A549 (cell line): ENCODE measurements around the gene TRDN. TPM values are rescaled to one million over a fixed set of nuclear protein-coding genes. Genes with fewer than 3 reads are reported as not detected.
"Not testable (repeated sequence)": the region's sequence is repeated elsewhere in the genome, so short reads cannot be mapped to it uniquely, and the experiment has no call there.

Experiments used
- ATAC-seq, 2 experiments: fragments of 200-7000 bp in 1 of 2; fragments of >200 bp in 1 of 2; cut with Nextera tagmentation in 1 of 2; cut with Tn5 transposase in 1 of 2; 3 replicates each; pipeline versions ENCODE4 v1.8.0 to v1.9.1; 2018 to 2020; ENCODE audit warnings: mild to moderate bottlenecking in 1 of 2, moderate library complexity in 1 of 2
- CTCF ChIA-PET: fragments of 300-600 bp; sonication (Branson Sonifier 250); formaldehyde crosslinking; extraction: SDS; loops from one replicate; lab custom pipeline; 2021; ENCODE audit warnings: antibody characterized with exemption, inconsistent platforms; lab: Yijun Ruan, JAX
- POLR2A ChIA-PET: fragments of 350-600 bp; formaldehyde crosslinking; extraction: SDS; loops from one replicate; lab custom pipeline; 2021; ENCODE audit warnings: antibody characterized with exemption, inconsistent platforms; lab: Yijun Ruan, JAX
- DNase-seq, 2 experiments: peaks; one replicate each; pipeline versions ENCODE4 v3.0.0 to v3.0.0-alpha.2; 2011 to 2016; ENCODE audit warnings: low read depth in 1 of 2, low spot score in 1 of 2
- FAIRE-seq: peaks from 2 replicates; lab custom pipeline; 2011; peaks lifted over from hg19 to GRCh38; lab: Jason Lieb, UNC
- H3K27ac ChIP-seq, 2 experiments: fragments of >200 bp; sonication (Bioruptor Twin); formaldehyde crosslinking; 3 replicates each; pipeline ENCODE4 v1.5.1; 2016 to 2017
- H3K4me1 ChIP-seq: fragments of >200 bp; sonication (Bioruptor Twin); formaldehyde crosslinking; 3 replicates; pipeline ENCODE4 v1.6.1; 2016
- H3K4me2 ChIP-seq: fragments of >200 bp; sonication (Bioruptor Twin); formaldehyde crosslinking; 3 replicates; pipeline ENCODE4 v1.6.1; 2016
- H3K4me3 ChIP-seq: fragments of >200 bp; sonication (Bioruptor Twin); formaldehyde crosslinking; 3 replicates; pipeline ENCODE4 v1.5.1; 2016
- H3K9me3 ChIP-seq: fragments of >200 bp; sonication (Bioruptor Twin); formaldehyde crosslinking; 3 replicates; pipeline ENCODE4 v1.6.1; 2016
- EHF ChIP-seq: fragments of 250-450 bp; sonication (Bioruptor Pico); IDR thresholded peaks from 2 replicates; pipeline ENCODE4 v1.5.0; 2020; ENCODE audit warnings: mild to moderate bottlenecking
- ESRRA ChIP-seq: fragments of 150-350 bp; IDR thresholded peaks from 2 replicates; pipeline ENCODE4 v1.6.1; 2014; ENCODE audit warnings: mild to moderate bottlenecking, low read length, borderline replicate concordance
- FOSL2 ChIP-seq, 2 experiments: fragments of 450-650 bp in 1 of 2; fragments of >200 bp in 1 of 2; sonication (Bioruptor Twin) in 1 of 2; formaldehyde crosslinking; IDR thresholded peaks; 2 replicates each; pipeline versions ENCODE4 v1.5.0 to v1.6.1; 2016 to 2020; ENCODE audit warnings: mild to moderate bottlenecking in 1 of 2, moderate library complexity in 1 of 2
- GATA3 ChIP-seq: IDR thresholded peaks from 2 replicates; pipeline ENCODE4 v1.6.1; 2012; ENCODE audit warnings: borderline replicate concordance
- HOXB5 ChIP-seq: fragments of 250-450 bp; sonication (Bioruptor Pico); IDR thresholded peaks from 2 replicates; pipeline ENCODE4 v1.5.0; 2020; ENCODE audit warnings: mild to moderate bottlenecking, moderate library complexity
- JUNB ChIP-seq: fragments of >200 bp; sonication (Bioruptor Twin); formaldehyde crosslinking; IDR thresholded peaks from 2 replicates; pipeline ENCODE4 v1.6.1; 2016
- MAFK ChIP-seq: fragments of 450-650 bp; IDR thresholded peaks from 2 replicates; pipeline ENCODE4 v1.6.1; 2014; ENCODE audit not compliant: partially characterized antibody
- PHF8 ChIP-seq: fragments of 200-600 bp; sonication (generic); IDR thresholded peaks from 2 replicates; pipeline ENCODE4 v1.6.1; 2016; ENCODE audit warnings: low read depth, mild to moderate bottlenecking, antibody characterized with exemption, moderate library complexity, borderline replicate concordance
- RAD21 ChIP-seq, 2 experiments: fragments of >200 bp in 1 of 2; sonication (Bioruptor Twin) in 1 of 2; formaldehyde crosslinking in 1 of 2; IDR thresholded peaks in 1 of 2; conservative IDR thresholded peaks in 1 of 2; 2 replicates in 1 of 2; 3 replicates in 1 of 2; pipeline ENCODE4 v1.6.1; 2012 to 2018; ENCODE audit warnings: inconsistent platforms in 1 of 2
- RARB ChIP-seq: fragments of 250-450 bp; sonication (Bioruptor Pico); IDR thresholded peaks from 2 replicates; pipeline ENCODE4 v1.8.0; 2021; ENCODE audit warnings: mild to moderate bottlenecking, moderate library complexity
- RNF2 ChIP-seq: fragments of 200-600 bp; sonication (generic); IDR thresholded peaks from 2 replicates; pipeline ENCODE4 v1.6.1; 2016; ENCODE audit warnings: low read depth, mild to moderate bottlenecking, antibody characterized with exemption, moderate library complexity, borderline replicate concordance
- SMC3 ChIP-seq: fragments of >200 bp; sonication (Bioruptor Twin); formaldehyde crosslinking; IDR thresholded peaks from 3 replicates; pipeline ENCODE4 v1.6.1; 2018; ENCODE audit warnings: inconsistent platforms
- TP53 ChIP-seq: fragments of 250-450 bp; sonication (Bioruptor Pico); IDR thresholded peaks from 2 replicates; pipeline ENCODE4 v1.5.0; 2021; ENCODE audit warnings: mild to moderate bottlenecking, moderate library complexity
- WGBS: methylation state at CpG from one replicate; pipeline ENCODE4 v1.1.6; 2017; ENCODE audit errors: missing lambda C conversion rate; 5-methylcytosine and 5-hydroxymethylcytosine counted together
- polyA plus RNA-seq, 4 experiments: library from polyadenylated mRNA; depleted of rRNA in 3 of 4; stranded (reverse); fragments of >200 nt; fragmentation: RNase III in 1 of 4; extraction: RNeasy Plus Mini Kit Qiagen cat#74134 plus additional on column Dnase treatment in 1 of 4; gene quantifications; 2 replicates in 3 of 4; 3 replicates in 1 of 4; pipeline ENCODE4 v1.2.3, GENCODE V29; 2011 to 2017
- TF ChIP-seq, protein P1 (sequence below): fragments of >200 bp; sonication (Bioruptor Twin); formaldehyde crosslinking; IDR thresholded peaks from 3 replicates; pipeline ENCODE4 v1.6.1; 2016
- TF ChIP-seq, protein P2 (sequence below): fragments of >200 bp; sonication (Bioruptor Twin); formaldehyde crosslinking; IDR thresholded peaks from 3 replicates; pipeline ENCODE4 v1.5.1; 2016
- TF ChIP-seq, protein P3 (sequence below): IDR thresholded peaks from 2 replicates; pipeline ENCODE4 v1.6.1; 2012

The TRDN gene
- polyA plus RNA-seq, 2 of the 4 experiments (the other 2 are of a cell fraction), result not detected

DNA sequence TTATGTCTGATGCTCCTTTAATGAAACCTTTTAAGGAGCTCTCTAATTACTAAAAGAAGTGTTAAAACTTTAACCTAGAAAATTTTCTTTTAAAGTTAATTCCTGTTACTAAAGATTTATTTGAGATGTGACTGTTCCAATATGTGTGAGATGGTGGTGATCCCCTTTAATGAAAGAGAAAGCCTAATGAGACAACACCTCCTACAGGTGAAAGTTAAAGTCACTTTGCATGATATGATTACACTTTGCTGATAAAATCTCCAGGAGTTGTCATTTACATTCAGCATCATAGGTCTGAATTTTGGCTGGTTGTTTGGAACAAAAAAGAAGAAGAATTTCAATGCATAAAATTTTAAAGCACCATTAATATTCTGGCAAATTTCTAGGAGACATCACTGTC is 307.4 kb downstream of the TRDN start:
- Histone ChIP-seq H3K4me3 (no peak overlapping the region), H3K9me3 (no peaks in the 10 kb centered on the region), H3K4me1 (no peaks in the 10 kb centered on the region), H3K27ac (no peak overlapping the region), H3K4me2 (no peak overlapping the region)
- no peak for FAIRE-seq
- ChIA-PET POLR2A (no interaction called here), CTCF (no interaction called here)
- TF ChIP-seq FOSL2 (IDR thresholded peaks at IDR 0.05), result no peak
- no peak for TF ChIP-seq FOSL2 (CRISPR knock-in tag; IDR thresholded peaks at IDR 0.05)
- TF ChIP-seq TP53, result no peak
- no peak for ATAC-seq
- no peak for DNase-seq

- 31% methylated on average over 3 of the region's 3 CpGs for WGBS
- Histone ChIP-seq H3K9me3 (no peaks in the 10 kb centered on the region), H3K4me3 (no peak overlapping the region), H3K4me1 (no peaks in the 10 kb centered on the region), H3K27ac (no peak overlapping the region), H3K4me2 (no peak overlapping the region)
- POLR2A ChIA-PET, result no interaction called here
- FAIRE-seq, result no peak
- no peak for ATAC-seq
- CTCF ChIA-PET, result no interaction called here
- DNase-seq, result peak in 1 of 2 experiments; percentile 1
- TF ChIP-seq PHF8 (no peak), JUNB (no peak), MAFK (peak; percentile 50), RNF2 (no peak), EHF (CRISPR knock-in tag) (no peak)
- TF ChIP-seq, protein P1, sequence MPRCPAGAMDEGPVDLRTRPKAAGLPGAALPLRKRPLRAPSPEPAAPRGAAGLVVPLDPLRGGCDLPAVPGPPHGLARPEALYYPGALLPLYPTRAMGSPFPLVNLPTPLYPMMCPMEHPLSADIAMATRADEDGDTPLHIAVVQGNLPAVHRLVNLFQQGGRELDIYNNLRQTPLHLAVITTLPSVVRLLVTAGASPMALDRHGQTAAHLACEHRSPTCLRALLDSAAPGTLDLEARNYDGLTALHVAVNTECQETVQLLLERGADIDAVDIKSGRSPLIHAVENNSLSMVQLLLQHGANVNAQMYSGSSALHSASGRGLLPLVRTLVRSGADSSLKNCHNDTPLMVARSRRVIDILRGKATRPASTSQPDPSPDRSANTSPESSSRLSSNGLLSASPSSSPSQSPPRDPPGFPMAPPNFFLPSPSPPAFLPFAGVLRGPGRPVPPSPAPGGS, result no peak
Measured at GRCh38 chr6:123323452-123324329, 313.1 kb downstream of the TRDN start.

GRCh38 chr6:123321020-123321419 is 315.7 kb downstream of the TRDN start:
- ATAC-seq (no peak), DNase-seq (no peak), FAIRE-seq (no peak)
- ChIA-PET CTCF (interaction anchor here (2.6 kb wide), 1 partner anchor 452 kb away, joined by 18 read pairs; no protein-coding TSS in a partner anchor), POLR2A (no interaction called here)
- WGBS, result 5% methylated on average over 7 of the region's 7 CpGs
- H3K4me1 ChIP-seq, result no peaks in the 10 kb centered on the region
- no peaks in the 10 kb centered on the region for H3K9me3 ChIP-seq
- H3K4me3 ChIP-seq, result no peak overlapping the region
- H3K27ac ChIP-seq, result no peak overlapping the region
- no peak overlapping the region for H3K4me2 ChIP-seq
- TF ChIP-seq RARB (CRISPR knock-in tag), result no peak
- no peak for TF ChIP-seq GATA3
- TF ChIP-seq RNF2, result no peak
- no peak for TF ChIP-seq HOXB5
- no peak for TF ChIP-seq JUNB
- TF ChIP-seq SMC3, result no peak

DNA sequence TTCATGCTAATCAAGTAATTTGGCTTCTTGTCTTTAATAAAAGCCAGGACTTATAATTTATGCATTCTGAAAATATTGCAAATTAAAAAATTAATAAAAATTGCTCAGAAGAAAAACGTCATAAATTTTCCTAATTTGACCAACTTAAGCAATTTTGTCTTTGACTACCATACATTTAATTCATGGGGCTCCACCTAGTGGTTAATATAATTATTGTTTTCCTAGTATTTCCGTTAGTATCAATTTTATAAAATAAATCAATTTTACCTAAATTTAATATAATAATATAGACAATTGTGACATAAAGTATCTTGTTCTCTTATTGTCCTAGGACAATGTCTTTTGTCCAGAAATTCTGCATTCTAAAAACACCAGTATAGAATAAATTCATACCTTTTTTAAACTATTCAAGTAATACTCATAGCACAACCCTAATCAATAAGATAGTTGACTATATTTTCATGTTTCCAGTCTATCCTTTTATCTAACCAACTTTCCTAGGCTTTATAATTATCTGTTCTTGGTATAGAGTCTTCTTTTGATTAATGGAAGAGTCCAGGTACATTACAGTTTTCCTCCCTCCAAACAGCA is 319.9 kb downstream of the TRDN start:
- Histone ChIP-seq H3K4me3 (no peak overlapping the region), H3K27ac (no peak overlapping the region)
- POLR2A ChIA-PET, result no interaction called here
- WGBS, result under 1% methylated on average over 2 of the region's 2 CpGs
- TF ChIP-seq ESRRA (no peak), SMC3 (peak; percentile 72), RAD21 (conservative IDR thresholded peaks at IDR 0.05 in 1 of 2, IDR thresholded peaks at IDR 0.05 in 1 of 2) (peak; percentile 30 to 62; a peak in 4 of 5 replicates)
- TF ChIP-seq, protein P2, sequence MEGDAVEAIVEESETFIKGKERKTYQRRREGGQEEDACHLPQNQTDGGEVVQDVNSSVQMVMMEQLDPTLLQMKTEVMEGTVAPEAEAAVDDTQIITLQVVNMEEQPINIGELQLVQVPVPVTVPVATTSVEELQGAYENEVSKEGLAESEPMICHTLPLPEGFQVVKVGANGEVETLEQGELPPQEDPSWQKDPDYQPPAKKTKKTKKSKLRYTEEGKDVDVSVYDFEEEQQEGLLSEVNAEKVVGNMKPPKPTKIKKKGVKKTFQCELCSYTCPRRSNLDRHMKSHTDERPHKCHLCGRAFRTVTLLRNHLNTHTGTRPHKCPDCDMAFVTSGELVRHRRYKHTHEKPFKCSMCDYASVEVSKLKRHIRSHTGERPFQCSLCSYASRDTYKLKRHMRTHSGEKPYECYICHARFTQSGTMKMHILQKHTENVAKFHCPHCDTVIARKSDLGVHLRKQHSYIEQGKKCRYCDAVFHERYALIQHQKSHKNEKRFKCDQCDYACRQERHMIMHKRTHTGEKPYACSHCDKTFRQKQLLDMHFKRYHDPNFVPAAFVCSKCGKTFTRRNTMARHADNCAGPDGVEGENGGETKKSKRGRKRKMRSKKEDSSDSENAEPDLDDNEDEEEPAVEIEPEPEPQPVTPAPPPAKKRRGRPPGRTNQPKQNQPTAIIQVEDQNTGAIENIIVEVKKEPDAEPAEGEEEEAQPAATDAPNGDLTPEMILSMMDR, result peak; percentile 33; the same call in 2 of the 3 replicates
- TF ChIP-seq, protein P3, sequence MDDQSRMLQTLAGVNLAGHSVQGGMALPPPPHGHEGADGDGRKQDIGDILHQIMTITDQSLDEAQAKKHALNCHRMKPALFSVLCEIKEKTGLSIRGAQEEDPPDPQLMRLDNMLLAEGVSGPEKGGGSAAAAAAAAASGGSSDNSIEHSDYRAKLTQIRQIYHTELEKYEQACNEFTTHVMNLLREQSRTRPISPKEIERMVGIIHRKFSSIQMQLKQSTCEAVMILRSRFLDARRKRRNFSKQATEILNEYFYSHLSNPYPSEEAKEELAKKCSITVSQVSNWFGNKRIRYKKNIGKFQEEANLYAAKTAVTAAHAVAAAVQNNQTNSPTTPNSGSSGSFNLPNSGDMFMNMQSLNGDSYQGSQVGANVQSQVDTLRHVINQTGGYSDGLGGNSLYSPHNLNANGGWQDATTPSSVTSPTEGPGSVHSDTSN, result no peak
- TF ChIP-seq, all 56 proteins: peak for 3
- Histone ChIP-seq H3K9me3 (no peaks in the 10 kb centered on the region), H3K4me2 (no peak overlapping the region), H3K4me1 (no peaks in the 10 kb centered on the region)
- ATAC-seq (no peak), DNase-seq (peak in 1 of 2 experiments; percentile 8), FAIRE-seq (no peak)
- CTCF ChIA-PET, result interaction anchor here (0.8 to 3.1 kb wide), 3 partner anchors 369 to 448 kb away, joined by 3 to 34 read pairs (median 4); no protein-coding TSS in a partner anchor

DNA sequence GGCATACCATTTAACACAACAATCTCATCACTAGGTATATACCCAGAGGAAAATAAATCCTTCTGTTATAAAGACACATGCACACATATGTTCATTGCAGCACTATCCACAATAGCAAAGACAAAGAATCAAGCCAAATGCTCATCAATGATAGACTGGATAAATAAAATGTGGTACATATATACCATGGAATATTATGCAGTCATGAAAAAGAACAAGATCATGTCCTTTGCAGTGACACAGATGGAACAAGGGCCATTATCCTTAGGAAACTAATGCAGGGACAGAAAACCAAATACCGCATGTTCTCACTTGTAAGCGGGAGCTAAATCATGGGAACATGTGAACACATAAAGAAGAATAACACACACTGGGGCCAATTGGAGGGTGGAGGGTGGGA is 322.3 kb downstream of the TRDN start:
- H3K9me3 ChIP-seq, ATAC-seq, POLR2A ChIA-PET, DNase-seq, H3K4me2 ChIP-seq, H3K27ac ChIP-seq, FAIRE-seq, H3K4me1 ChIP-seq, H3K4me3 ChIP-seq: not testable (repeated sequence)
- 62% methylated on average over 2 of the region's 2 CpGs for WGBS
- CTCF ChIA-PET, result interaction anchor here (0.9 kb wide), 1 partner anchor 445 kb away, joined by 5 read pairs; no protein-coding TSS in a partner anchor
